Panc1 (cell line): ENCODE results near the gene CCL28.

Source experiments
- POLR2AphosphoS5 ChIP-seq: IDR thresholded peaks from 2 replicates; pipeline ENCODE4 v1.6.1; 2012; ENCODE audit warnings: mild to moderate bottlenecking, low read depth, low read length, moderate library complexity
- TCF7L2 ChIP-seq: IDR thresholded peaks from 2 replicates; pipeline ENCODE4 v1.6.1; 2011; ENCODE audit warnings: mild to moderate bottlenecking, low read depth, low read length, inconsistent platforms
- TF ChIP-seq, protein P1 (sequence below): fragments of 450-650 bp; IDR thresholded peaks from 2 replicates; pipeline ENCODE4 v1.5.1; 2017; ENCODE audit warnings: mild to moderate bottlenecking
- TF ChIP-seq, protein P2 (sequence below), 2 experiments: IDR thresholded peaks; 2 replicates each; pipeline ENCODE4 v1.6.1; 2011 to 2012; ENCODE audit warnings: low read depth in 2 of 2, control low read depth in 1 of 2, low read length in 1 of 2, mild to moderate bottlenecking in 1 of 2, moderate library complexity in 1 of 2; ENCODE audit not compliant: insufficient read depth in 1 of 2

DNA sequence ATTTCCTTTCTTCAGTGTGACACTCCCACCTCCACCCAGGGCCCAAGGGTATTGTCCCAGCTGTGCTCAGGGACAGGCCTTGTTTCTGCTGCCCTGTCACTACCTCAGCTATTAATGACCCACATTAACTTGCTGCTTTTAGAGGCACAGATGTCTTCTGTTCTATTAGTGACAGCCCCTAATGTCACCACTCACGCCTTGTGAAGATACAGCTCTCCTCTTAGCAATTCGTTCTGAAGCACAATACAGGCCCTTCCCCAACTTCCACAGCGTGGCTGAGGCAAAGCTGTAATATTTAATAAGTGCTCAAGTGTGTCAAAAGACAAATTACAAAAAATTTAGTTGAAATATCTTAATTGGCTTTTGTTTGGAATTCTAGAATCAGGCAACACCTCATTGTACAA lies 54.3 kb downstream of the CCL28 start:
- TF ChIP-seq, protein P1, sequence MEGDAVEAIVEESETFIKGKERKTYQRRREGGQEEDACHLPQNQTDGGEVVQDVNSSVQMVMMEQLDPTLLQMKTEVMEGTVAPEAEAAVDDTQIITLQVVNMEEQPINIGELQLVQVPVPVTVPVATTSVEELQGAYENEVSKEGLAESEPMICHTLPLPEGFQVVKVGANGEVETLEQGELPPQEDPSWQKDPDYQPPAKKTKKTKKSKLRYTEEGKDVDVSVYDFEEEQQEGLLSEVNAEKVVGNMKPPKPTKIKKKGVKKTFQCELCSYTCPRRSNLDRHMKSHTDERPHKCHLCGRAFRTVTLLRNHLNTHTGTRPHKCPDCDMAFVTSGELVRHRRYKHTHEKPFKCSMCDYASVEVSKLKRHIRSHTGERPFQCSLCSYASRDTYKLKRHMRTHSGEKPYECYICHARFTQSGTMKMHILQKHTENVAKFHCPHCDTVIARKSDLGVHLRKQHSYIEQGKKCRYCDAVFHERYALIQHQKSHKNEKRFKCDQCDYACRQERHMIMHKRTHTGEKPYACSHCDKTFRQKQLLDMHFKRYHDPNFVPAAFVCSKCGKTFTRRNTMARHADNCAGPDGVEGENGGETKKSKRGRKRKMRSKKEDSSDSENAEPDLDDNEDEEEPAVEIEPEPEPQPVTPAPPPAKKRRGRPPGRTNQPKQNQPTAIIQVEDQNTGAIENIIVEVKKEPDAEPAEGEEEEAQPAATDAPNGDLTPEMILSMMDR: no peak
- TF ChIP-seq POLR2AphosphoS5 (no peak), TCF7L2 (no peak)
- TF ChIP-seq, protein P2, sequence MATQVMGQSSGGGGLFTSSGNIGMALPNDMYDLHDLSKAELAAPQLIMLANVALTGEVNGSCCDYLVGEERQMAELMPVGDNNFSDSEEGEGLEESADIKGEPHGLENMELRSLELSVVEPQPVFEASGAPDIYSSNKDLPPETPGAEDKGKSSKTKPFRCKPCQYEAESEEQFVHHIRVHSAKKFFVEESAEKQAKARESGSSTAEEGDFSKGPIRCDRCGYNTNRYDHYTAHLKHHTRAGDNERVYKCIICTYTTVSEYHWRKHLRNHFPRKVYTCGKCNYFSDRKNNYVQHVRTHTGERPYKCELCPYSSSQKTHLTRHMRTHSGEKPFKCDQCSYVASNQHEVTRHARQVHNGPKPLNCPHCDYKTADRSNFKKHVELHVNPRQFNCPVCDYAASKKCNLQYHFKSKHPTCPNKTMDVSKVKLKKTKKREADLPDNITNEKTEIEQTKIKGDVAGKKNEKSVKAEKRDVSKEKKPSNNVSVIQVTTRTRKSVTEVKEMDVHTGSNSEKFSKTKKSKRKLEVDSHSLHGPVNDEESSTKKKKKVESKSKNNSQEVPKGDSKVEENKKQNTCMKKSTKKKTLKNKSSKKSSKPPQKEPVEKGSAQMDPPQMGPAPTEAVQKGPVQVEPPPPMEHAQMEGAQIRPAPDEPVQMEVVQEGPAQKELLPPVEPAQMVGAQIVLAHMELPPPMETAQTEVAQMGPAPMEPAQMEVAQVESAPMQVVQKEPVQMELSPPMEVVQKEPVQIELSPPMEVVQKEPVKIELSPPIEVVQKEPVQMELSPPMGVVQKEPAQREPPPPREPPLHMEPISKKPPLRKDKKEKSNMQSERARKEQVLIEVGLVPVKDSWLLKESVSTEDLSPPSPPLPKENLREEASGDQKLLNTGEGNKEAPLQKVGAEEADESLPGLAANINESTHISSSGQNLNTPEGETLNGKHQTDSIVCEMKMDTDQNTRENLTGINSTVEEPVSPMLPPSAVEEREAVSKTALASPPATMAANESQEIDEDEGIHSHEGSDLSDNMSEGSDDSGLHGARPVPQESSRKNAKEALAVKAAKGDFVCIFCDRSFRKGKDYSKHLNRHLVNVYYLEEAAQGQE (IDR thresholded peaks at IDR 0.05; ENCODE audit: insufficient read depth in 1 of 2, low read depth in 2 of 2, low read length in 1 of 2): no peak
